Aorta (tissue), 5 donors: ENCODE data around the gene RNF187. TPM values are rescaled to one million over a fixed set of nuclear protein-coding genes. Genes with fewer than 3 reads are reported as not detected.

ENCODE experiments used
- ATAC-seq: fragments of 200-7000 bp; cut with Tn5 transposase; one replicate; pipeline ENCODE4 v1.9.1; 2022; ENCODE audit warnings: moderate library complexity; ENCODE audit not compliant: low FRiP score
- DNase-seq, 2 donors: peaks; one replicate each; pipeline ENCODE4 v3.0.0-alpha.2; 2020
- H3K27ac ChIP-seq, 2 donors: one replicate each; pipeline ENCODE4 v1.5.1; 2013; ENCODE audit warnings: low read length in 2 of 2, mild to moderate bottlenecking in 2 of 2, moderate library complexity in 2 of 2, control low read depth in 1 of 2, inconsistent platforms in 1 of 2, low read depth in 1 of 2
- H3K27me3 ChIP-seq, 2 donors: one replicate each; pipeline ENCODE4 v1.6.1; 2013; ENCODE audit warnings: control low read depth in 1 of 2, low read length in 1 of 2, mild to moderate bottlenecking in 1 of 2, moderate library complexity in 1 of 2; ENCODE audit not compliant: insufficient read depth in 2 of 2, control insufficient read depth in 1 of 2
- H3K36me3 ChIP-seq, 2 donors: one replicate each; pipeline ENCODE4 v1.6.1; 2013; ENCODE audit warnings: control low read depth in 1 of 2, low read length in 1 of 2, mild to moderate bottlenecking in 1 of 2; ENCODE audit not compliant: insufficient read depth in 2 of 2, control insufficient read depth in 1 of 2
- H3K4me1 ChIP-seq, 2 donors: one replicate each; pipeline ENCODE4 v1.6.1; 2013; ENCODE audit warnings: low read length in 2 of 2, control low read depth in 1 of 2, mild to moderate bottlenecking in 1 of 2, moderate library complexity in 1 of 2; ENCODE audit not compliant: insufficient read depth in 2 of 2, control insufficient read depth in 1 of 2
- H3K4me3 ChIP-seq, 2 donors: one replicate each; pipeline ENCODE4 v1.5.1; 2013; ENCODE audit warnings: low read length in 2 of 2, control low read depth in 1 of 2, mild to moderate bottlenecking in 1 of 2
- H3K9me3 ChIP-seq: one replicate; pipeline ENCODE4 v1.6.1; 2013; ENCODE audit warnings: mild to moderate bottlenecking, low read length; ENCODE audit not compliant: control insufficient read depth
- WGBS, 2 donors: extraction: QIAGEN DNeasy Blood & Tissue Kit; methylation state at CpG; one replicate each; pipeline ENCODE4 v1.1.7; 2013; 5-methylcytosine and 5-hydroxymethylcytosine counted together
- intact Hi-C, 2 donors: fragments of 100-400 bp; cut with DNase I; formaldehyde crosslinking; loops; one replicate each; pipeline versions ENCODE4 v1.14.2 to v1.15.0; 2022
- polyA plus RNA-seq, 2 donors: library from polyadenylated mRNA; stranded (reverse); fragments of 200-250 nt; gene quantifications; one replicate each; pipeline ENCODE4 v1.2.3, GENCODE V29; 2013
- total RNA-seq, 2 donors: library from RNA; stranded (reverse); fragmentation: NEBNext Ultra II Directional; extraction: Animal tissue kit (Norgen Biotek cat#: 25700); gene quantifications; one replicate each; pipeline ENCODE4 v1.2.1, GENCODE V29; 2021
- donor health status: healthy with polysubstance abuse.
- donor health status: Bipolar disorder and iron deficiency.
- donor health status: DM: no; HTN: no; CAD: no.
- donor health status: DM: no; HTN: no; CAD: no.
- donor health status: DM: yes; HTN: yes; CAD: no.

RNF187 gene
- total and polyA plus RNA-seq, 4 donors = 22.8 to 94.0 (median 40.4) TPM

- Histone ChIP-seq H3K9me3 (peaks cover 2% of the 10 kb centered on the region), H3K4me3 (no peak overlapping the region), H3K27ac (no peak overlapping the region), H3K27me3 (no peaks in the 10 kb centered on the region), H3K4me1 (no peaks in the 10 kb centered on the region), H3K36me3 (no peaks in the 10 kb centered on the region)
- ATAC-seq = no peak
- no peak for DNase-seq
- 74 to 80% methylated on average over 4 of the region's 4 CpGs for WGBS, 2 donors
- intact Hi-C loops = no loop called here
Observed at GRCh38 chr1:228477263-228477662, 9.9 kb upstream of the RNF187 start.

- H3K9me3 ChIP-seq = peaks cover 2% of the 10 kb centered on the region
- H3K27me3 ChIP-seq = no peaks in the 10 kb centered on the region
- intact Hi-C loops = no loop called here
- H3K27ac ChIP-seq = no peak overlapping the region
- no peak overlapping the region for H3K4me3 ChIP-seq
- ATAC-seq (no peak), DNase-seq (no peak)
- no peaks in the 10 kb centered on the region for H3K36me3 ChIP-seq
- H3K4me1 ChIP-seq = no peaks in the 10 kb centered on the region
- 38 to 44% methylated on average over 4 of the region's 4 CpGs for WGBS, 2 donors
Observed at GRCh38 chr1:228478326-228478725, 8.9 kb upstream of the RNF187 start.

GRCh38 chr1:228478912-228479711, 8.1 kb upstream of the RNF187 start:
- Histone ChIP-seq H3K4me1 (no peaks in the 10 kb centered on the region), H3K36me3 (no peaks in the 10 kb centered on the region), H3K27ac (no peak overlapping the region), H3K9me3 (peaks cover 2% of the 10 kb centered on the region), H3K4me3 (no peak overlapping the region), H3K27me3 (no peaks in the 10 kb centered on the region)
- DNase-seq (no peak), ATAC-seq (no peak)
- intact Hi-C loops = no loop called here
- 51 to 58% methylated on average over 10 of the region's 10 CpGs for WGBS, 2 donors

GRCh38 chr1:228483789-228484188, 3.4 kb upstream of the RNF187 start:
- intact Hi-C loops = loop anchor here in 1 of 2 donors (10.0 kb wide), 1 partner anchor 109 kb away; no protein-coding TSS in a partner anchor
- Histone ChIP-seq H3K9me3 (no peaks in the 10 kb centered on the region), H3K36me3 (no peaks in the 10 kb centered on the region), H3K27ac (no peak overlapping the region), H3K4me1 (no peaks in the 10 kb centered on the region), H3K4me3 (no peak overlapping the region), H3K27me3 (no peaks in the 10 kb centered on the region)
- DNase-seq (no peak), ATAC-seq (no peak)
- 98 to 100% methylated on average over 1 of the region's 1 CpG for WGBS, 2 donors

- Histone ChIP-seq H3K27me3 (no peaks in the 10 kb centered on the region), H3K36me3 (peaks cover 0 to 1% of the 10 kb centered on the region in 2 donors), H3K27ac (peak overlapping the region; percentile 45 to 99), H3K9me3 (no peaks in the 10 kb centered on the region), H3K4me3 (peak overlapping the region; percentile 68 to 98), H3K4me1 (no peaks in the 10 kb centered on the region)
- DNase-seq (peak; percentile 89 to 90), ATAC-seq (peak; percentile 92)
- intact Hi-C loops = loop anchor here in 1 of 2 donors (2.0 to 10.0 kb wide), 2 partner anchors 80 to 112 kb away; partner anchors contain the start of gene TRIM11
- 0 to 1% methylated on average over 57 to 60 of the region's 60 CpGs for WGBS, 2 donors
Observed at GRCh38 chr1:228486596-228487335, 416 bp upstream of the RNF187 start.

GRCh38 chr1:228488125-228488817, 1.1 kb downstream of the RNF187 start:
- H3K9me3 ChIP-seq = no peaks in the 10 kb centered on the region
- WGBS, 2 donors = 28 to 32% methylated on average over 18 of the region's 18 CpGs
- DNase-seq = no peak

GRCh38 chr1:228488818-228489674, 1.9 kb downstream of the RNF187 start:
- Histone ChIP-seq H3K27ac (no peak overlapping the region), H3K9me3 (no peaks in the 10 kb centered on the region), H3K27me3 (no peaks in the 10 kb centered on the region), H3K4me1 (no peaks in the 10 kb centered on the region), H3K36me3 (peaks cover 0 to 1% of the 10 kb centered on the region in 2 donors), H3K4me3 (no peak overlapping the region)
- DNase-seq (no peak), ATAC-seq (no peak)
- 88 to 89% methylated on average over 9 of the region's 9 CpGs for WGBS, 2 donors
- intact Hi-C loops = loop anchor here in 1 of 2 donors (10.0 kb wide), 1 partner anchor 114 kb away; no protein-coding TSS in a partner anchor

More at GRCh38 chr1:228488125-228488817, 1.1 kb downstream of the RNF187 start:
- H3K4me1 ChIP-seq = no peaks in the 10 kb centered on the region
- H3K27me3 ChIP-seq = no peaks in the 10 kb centered on the region
- H3K4me3 ChIP-seq = peak overlapping the region; percentile 68 to 98
- intact Hi-C loops = loop anchor here in 1 of 2 donors (10.0 kb wide), 1 partner anchor 113 kb away; no protein-coding TSS in a partner anchor
- no peak for ATAC-seq
- no peak overlapping the region for H3K27ac ChIP-seq
- H3K36me3 ChIP-seq = peaks cover 0 to 1% of the 10 kb centered on the region in 2 donors
